Chondrocyte (in vitro differentiated cells): ENCODE results near the gene SPG21. TPM values are rescaled to one million over a fixed set of nuclear protein-coding genes. Genes with fewer than 3 reads are reported as not detected.

ENCODE experiments used
- DNase-seq: peaks from one replicate; pipeline ENCODE4 v3.0.0; 2021; ENCODE audit warnings: mixed read lengths, low spot score
- H3K27ac Mint-ChIP-seq: one replicate; pipeline ENCODE4 v1.8.0; 2021; ENCODE audit warnings: mild to moderate bottlenecking, moderate library complexity, mixed read lengths; ENCODE audit not compliant: unreplicated experiment
- H3K27me3 Mint-ChIP-seq: 2 replicates; pipeline ENCODE4 v1.8.0; 2021; ENCODE audit warnings: low read depth, mixed read lengths
- H3K36me3 Mint-ChIP-seq: 2 replicates; pipeline ENCODE4 v1.8.0; 2021; ENCODE audit warnings: low read depth, mixed read lengths
- H3K4me1 Mint-ChIP-seq: 2 replicates; pipeline ENCODE4 v1.8.0; 2021; ENCODE audit warnings: low read depth, mild to moderate bottlenecking, mixed read lengths
- H3K4me3 Mint-ChIP-seq: one replicate; pipeline ENCODE4 v1.8.0; 2021; ENCODE audit warnings: mild to moderate bottlenecking, moderate library complexity, mixed read lengths; ENCODE audit not compliant: unreplicated experiment
- H3K9me3 Mint-ChIP-seq: 2 replicates; pipeline ENCODE4 v1.8.0; 2021; ENCODE audit warnings: low read depth, mixed read lengths
- CTCF ChIP-seq: fragments of 200-600 bp; sonication (generic); IDR thresholded peaks from 2 replicates; pipeline ENCODE4 v1.5.0; 2021; ENCODE audit warnings: antibody characterized with exemption, mild to moderate bottlenecking, moderate library complexity
- total RNA-seq: library from RNA; stranded (reverse); gene quantifications from 3 replicates; pipeline ENCODE4 v1.2.1, GENCODE V29; 2021

SPG21 gene
- total RNA-seq, 1 donor from 2014 or later = 80.5 TPM

GRCh38 chr15:64950888-64951287 lies 38.8 kb downstream of the SPG21 start:
- Mint-ChIP-seq H3K4me3 (no peak overlapping the region), H3K27ac (no peak overlapping the region), H3K27me3 (no peaks in the 10 kb centered on the region), H3K4me1 (no peaks in the 10 kb centered on the region), H3K36me3 (peaks cover 15% of the 10 kb centered on the region), H3K9me3 (peaks cover 16% of the 10 kb centered on the region)
- TF ChIP-seq CTCF = no peak
- DNase-seq = no peak

- no peak overlapping the region for H3K4me3 Mint-ChIP-seq
- DNase-seq = no peak
- no peaks in the 10 kb centered on the region for H3K4me1 Mint-ChIP-seq
- peaks cover 11% of the 10 kb centered on the region for H3K9me3 Mint-ChIP-seq
- H3K27ac Mint-ChIP-seq = no peak overlapping the region
- H3K36me3 Mint-ChIP-seq = peaks cover 4% of the 10 kb centered on the region
- TF ChIP-seq CTCF = no peak
- no peaks in the 10 kb centered on the region for H3K27me3 Mint-ChIP-seq
Measured at GRCh38 chr15:64949383-64950186, 40.1 kb downstream of the SPG21 start.

GRCh38 chr15:64948916-64949315 lies 40.8 kb downstream of the SPG21 start:
- H3K27me3 Mint-ChIP-seq = no peaks in the 10 kb centered on the region
- H3K36me3 Mint-ChIP-seq = peaks cover 2% of the 10 kb centered on the region
- DNase-seq = no peak
- H3K27ac Mint-ChIP-seq = no peak overlapping the region
- TF ChIP-seq CTCF = no peak
- H3K9me3 Mint-ChIP-seq = peaks cover 5% of the 10 kb centered on the region
- H3K4me3 Mint-ChIP-seq = no peak overlapping the region
- no peaks in the 10 kb centered on the region for H3K4me1 Mint-ChIP-seq

- H3K4me3 Mint-ChIP-seq = no peak overlapping the region
- no peaks in the 10 kb centered on the region for H3K27me3 Mint-ChIP-seq
- H3K27ac Mint-ChIP-seq = no peak overlapping the region
- DNase-seq = no peak
- TF ChIP-seq CTCF = no peak
- peaks cover 2% of the 10 kb centered on the region for H3K36me3 Mint-ChIP-seq
- H3K4me1 Mint-ChIP-seq = no peaks in the 10 kb centered on the region
- no peaks in the 10 kb centered on the region for H3K9me3 Mint-ChIP-seq
Measured at GRCh38 chr15:64947211-64947610, 42.5 kb downstream of the SPG21 start.

- TF ChIP-seq CTCF = no peak
- Mint-ChIP-seq H3K27me3 (no peaks in the 10 kb centered on the region), H3K4me3 (no peak overlapping the region), H3K27ac (no peak overlapping the region), H3K9me3 (no peaks in the 10 kb centered on the region), H3K4me1 (no peaks in the 10 kb centered on the region), H3K36me3 (peaks cover 2% of the 10 kb centered on the region)
- no peak for DNase-seq
Measured at GRCh38 chr15:64944961-64945360, 44.8 kb downstream of the SPG21 start.
